AG20443 (cell line): ENCODE data around the gene FEN1.

ENCODE experiments used
- DNase-seq: peaks from one replicate; pipeline ENCODE4 v3.0.0; 2012; ENCODE audit warnings: low spot score, mixed read lengths

FEN1 gene, protein sequence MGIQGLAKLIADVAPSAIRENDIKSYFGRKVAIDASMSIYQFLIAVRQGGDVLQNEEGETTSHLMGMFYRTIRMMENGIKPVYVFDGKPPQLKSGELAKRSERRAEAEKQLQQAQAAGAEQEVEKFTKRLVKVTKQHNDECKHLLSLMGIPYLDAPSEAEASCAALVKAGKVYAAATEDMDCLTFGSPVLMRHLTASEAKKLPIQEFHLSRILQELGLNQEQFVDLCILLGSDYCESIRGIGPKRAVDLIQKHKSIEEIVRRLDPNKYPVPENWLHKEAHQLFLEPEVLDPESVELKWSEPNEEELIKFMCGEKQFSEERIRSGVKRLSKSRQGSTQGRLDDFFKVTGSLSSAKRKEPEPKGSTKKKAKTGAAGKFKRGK

DNA sequence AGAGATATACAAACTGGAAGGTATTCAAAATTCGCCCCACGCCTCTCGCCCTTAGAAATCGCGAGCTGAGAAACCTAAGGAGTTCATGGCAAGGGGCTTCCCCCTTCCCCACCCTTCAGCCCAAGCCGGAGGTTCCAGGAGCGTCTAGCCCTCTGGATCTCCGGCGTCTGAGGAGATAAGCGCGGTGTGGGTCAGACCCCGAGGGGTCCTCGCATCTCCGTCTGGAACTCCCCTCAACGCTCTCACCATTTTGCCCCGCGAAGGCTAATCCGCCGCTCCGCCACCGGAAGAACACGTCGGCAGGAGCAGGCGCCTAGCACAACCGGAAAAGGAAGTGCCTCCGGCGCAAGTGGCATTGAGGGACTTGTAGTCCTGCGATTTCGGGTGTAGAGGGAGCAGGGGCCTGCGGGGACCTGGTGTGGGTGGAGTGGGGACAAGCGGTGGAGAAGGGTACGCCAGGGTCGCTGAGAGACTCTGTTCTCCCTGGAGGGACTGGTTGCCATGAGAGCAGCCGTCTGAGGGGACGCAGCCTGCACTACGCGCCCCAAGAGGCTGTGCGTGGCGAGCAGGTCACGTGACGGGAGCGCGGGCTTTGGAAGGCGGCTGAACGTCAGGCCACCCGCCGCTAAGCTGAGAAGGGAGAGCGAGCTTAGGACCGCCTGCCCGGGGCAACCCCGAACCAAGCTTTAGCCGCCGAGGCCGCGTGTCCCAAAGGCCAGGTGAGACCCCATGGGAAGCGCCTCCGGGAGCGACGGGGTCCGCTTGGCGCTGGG, at the start of gene FEN1, which contains the start of gene TMEM258:
FEN1 (plus strand) TSS at position 602 of the 773 bp plus-strand sequence. CDS start 2,451 bp downstream, outside the sequence.
TMEM258 (minus strand) TSS at position 290 of the 773 bp plus-strand sequence; CDS start at position 249, 41 bp downstream.
- DNase-seq: peak; percentile 94

DNA sequence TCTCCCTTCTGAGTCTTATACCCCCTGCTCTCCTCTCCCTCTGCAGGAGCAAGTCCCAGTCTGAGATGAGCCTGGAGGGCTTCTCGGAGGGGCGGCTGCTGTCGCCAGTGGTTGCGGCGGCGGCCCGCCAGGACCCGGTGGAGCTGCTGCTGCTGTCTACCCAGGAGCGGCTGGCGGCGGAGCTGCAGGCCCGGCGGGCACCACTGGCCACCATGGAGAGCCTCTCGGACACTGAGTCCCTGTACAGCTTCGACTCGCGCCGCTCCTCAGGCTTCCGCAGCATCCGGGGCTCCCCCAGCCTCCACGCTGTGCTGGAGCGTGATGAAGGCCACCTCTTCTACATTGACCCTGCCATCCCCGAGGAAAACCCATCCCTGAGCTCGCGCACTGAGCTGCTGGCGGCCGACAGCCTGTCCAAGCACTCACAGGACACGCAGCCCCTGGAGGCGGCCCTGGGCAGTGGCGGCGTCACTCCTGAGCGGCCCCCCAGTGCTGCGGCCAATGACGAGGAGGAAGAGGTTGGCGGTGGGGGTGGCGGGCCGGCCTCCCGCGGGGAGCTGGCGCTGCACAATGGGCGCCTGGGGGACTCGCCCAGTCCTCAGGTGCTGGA, 49.1 kb upstream of the FEN1 start:
- no peak for DNase-seq

DNA sequence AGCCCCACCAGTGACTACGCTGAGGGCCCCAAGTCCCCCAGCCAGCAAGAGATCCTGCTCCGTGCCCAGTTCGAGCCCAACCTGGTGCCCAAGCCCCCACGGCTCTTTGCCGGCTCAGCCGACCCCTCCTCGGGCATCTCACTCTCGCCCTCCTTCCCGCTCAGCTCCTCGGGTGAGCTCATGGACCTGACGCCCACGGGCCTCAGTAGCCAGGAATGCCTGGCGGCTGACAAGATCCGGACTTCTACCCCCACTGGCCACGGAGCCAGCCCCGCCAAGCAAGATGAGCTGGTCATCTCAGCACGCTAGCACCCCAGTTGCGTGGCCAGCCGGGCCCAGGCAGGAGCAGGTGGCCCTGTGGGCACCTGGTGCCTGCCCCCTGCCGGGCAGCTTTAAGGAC, 48.5 kb upstream of the FEN1 start:
- DNase-seq: no peak

DNA sequence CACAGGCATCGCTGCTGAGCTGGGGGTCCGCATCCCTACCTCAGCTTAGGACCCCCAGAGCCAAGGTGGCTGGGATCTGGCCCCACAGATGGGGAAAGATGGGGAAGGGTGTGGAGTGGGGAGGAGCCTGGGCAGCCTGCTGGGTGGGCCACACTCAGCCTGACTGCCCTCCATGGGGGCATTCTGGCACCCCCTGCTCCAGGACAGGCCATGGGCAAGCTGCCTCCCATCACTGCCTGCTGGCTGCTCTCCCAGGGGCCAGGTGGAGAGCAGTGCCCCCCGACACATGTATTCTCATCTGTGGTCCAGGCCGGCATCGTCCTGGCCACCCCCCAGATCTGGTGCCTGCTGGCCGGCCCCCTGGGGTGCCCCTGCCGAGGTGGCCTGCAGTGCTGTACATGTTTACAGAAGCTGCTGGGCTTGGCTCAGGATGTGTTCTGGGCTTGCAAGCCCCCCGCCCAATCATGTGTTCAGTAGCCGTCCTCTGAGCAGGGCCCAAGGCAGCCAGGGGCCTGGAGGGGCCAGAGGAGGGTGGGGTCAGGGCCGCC, 48.0 kb upstream of the FEN1 start:
- no peak for DNase-seq

DNA sequence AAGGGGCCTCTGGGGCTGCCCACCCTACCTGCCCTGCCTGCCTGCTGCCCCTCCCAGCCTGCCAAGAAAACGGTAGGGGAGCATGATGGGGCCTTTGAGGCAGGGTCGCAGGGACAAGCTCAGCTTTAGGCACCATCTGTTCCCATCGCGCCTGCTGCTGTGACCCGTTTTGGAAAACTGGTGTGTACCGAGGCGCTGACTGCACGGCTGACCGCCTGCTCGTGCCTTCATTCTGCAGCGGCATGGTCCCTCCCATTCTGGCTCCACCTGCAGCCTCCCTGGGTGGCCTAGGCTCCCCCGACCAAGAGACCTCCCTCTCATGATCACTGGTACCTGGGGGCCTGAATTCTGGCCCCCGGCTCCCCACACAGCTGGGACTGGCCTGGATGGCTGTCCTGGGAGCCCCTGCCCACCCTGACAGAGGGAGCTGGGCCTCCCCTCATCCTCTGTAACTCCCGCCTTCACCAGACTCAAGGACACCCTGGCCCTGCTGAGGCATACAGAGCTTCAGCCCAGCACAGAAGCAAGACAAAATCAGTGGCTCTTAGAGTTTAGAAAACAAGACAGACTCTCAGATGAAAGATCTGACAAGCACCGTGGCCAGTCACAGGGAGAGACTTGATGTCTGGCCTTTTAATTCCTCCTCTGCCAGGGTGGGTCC, 46.8 kb upstream of the FEN1 start:
- DNase-seq: no peak

DNA sequence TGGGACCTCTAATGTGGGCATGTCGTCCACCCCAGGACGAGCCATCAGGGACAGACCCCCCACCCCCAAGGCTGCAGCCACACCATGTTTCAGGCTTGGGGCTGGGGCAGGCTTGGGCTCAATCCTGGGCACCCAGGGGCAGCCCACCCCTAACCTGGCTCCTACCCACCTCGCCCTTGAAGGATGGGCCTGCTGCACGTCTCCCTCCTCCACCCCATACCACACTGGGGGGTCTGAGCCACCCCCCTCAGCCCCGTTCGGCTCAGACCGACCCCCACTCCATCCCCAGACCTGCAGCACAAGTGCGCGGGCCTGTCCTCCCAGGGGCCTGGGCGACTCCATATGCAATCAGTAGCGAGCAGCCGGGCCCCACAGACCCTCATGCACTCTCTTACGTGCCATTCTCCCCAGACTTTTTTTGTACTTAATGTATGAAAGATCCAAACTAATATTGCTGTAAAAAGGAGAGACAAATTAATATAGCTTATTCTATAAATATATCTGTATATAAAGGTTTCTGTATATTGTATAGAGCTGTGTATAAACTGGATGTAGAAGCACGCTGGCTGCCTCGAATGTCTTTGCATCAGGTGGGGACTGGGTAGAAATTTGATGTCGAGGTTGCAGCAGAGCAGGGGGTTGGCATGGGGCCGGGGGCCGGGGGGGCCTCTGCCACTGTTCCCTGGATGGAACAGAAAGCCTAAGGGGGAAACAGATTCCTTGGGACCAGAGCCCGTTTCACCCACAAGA, 46.1 kb upstream of the FEN1 start:
- no peak for DNase-seq

DNA sequence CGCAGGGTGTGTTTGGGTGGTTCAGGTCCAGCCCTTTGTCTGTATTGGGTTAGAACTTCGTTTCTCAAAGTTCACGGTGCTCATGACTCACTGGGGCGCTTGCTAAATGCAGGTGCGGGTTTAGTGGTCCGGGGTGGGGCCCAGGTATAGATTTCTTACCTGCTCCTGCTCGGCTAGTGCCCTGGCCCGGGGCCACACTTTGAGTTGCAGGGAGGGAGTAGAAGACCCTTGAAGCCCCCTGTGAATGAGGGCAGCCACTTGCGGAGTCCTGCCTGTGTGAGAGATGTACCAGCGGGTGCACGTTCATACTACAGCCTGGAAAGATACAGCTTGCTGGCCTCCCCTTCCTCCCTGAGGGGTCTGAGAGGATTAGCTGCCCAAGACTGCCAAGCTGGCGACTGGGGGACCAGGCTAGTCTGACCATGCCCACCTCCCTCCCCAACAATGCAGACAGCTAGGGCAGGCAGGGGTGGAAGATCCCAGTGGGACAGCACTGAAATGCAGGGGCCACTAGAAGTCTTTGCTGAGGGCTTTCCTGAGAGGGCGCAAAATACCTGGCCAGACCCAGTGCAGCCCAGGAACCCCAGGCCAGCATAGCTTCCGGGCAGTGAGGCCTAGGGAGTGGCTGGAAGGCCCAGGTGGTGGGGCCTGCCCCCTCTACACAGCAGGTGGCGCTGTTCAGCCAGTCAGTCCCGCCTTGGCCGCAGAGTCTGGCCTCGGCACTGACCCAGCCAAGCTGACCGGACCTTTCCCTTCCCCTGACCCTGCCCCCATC, 45.3 kb upstream of the FEN1 start:
- peak; percentile 92 for DNase-seq

DNA sequence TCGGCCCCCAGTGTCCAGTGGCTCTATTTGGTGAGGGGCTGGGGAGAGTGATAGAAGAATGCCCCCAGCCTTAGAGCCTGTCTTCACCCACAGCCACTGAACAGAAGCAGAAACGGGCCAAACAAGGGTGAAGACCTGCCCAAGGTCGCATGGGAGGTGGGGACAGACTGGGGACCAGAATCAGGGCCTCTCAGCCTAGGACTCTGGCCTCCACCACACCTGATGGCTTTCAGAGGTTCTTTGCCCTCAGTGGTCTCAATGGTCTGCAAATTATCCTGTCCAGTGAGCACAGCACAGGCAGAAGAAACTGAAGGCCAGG, 44.8 kb upstream of the FEN1 start:
- no peak for DNase-seq

DNA sequence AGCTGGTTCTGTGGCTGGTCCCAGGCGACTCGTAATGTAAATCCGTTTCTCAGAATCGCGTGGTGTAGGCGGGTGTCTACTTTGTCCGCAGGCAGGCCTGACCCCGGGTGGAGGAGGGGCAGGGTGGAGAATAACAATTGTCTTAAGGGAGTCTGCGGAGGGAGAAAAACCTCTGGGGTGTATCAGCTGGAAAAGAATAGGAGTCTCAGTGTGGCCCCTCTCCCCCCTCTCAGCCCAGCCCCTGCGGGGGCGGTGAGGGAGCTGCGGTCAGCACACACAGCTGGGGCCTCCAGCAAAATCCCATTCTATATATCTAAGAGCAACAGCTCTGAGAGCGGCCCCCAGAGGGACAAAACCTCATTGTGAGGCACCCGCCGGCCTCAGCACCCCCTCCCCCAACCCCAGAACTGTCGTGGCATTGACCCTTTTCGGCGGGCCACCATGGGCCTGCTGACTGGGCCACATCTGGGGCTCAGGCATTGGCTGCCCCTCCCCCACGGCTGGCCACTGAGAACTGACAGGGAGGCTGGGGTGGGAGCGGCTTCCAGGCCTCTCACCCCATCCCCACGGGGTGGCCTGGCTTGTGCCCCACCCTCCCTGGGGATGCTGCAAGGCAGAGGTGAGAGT, 43.0 kb upstream of the FEN1 start:
- no peak for DNase-seq

DNA sequence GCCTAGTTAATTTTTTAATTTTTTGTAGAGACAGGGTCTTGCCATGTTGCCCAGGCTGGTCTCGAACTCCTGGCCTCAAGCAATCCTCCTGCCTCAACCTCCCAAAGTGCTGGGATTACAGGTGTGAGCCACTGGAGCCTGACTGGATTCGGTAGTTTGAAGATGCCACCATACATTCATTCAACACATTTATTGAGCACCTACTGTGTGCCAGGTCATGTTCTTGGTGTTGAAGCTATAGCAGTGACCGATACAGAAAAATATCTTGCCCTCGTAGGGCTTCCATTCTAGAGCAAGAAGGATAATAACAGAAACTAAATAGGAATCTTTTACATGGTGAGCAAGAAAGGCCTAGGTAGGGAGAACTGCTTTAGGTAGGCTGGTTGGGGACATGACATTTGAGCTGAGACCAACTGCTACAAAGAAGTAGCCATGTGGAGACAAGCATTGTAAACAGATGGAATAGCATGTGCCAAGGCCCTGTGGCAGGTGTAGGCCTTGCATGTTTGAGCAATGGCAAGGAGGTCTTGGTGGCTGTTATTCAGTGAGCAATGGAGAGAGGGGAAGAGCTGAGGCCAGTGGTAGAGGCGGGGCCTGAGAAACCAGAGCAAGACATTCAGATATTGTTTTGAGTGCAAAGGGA, 42.0 kb upstream of the FEN1 start:
- no peak for DNase-seq

DNA sequence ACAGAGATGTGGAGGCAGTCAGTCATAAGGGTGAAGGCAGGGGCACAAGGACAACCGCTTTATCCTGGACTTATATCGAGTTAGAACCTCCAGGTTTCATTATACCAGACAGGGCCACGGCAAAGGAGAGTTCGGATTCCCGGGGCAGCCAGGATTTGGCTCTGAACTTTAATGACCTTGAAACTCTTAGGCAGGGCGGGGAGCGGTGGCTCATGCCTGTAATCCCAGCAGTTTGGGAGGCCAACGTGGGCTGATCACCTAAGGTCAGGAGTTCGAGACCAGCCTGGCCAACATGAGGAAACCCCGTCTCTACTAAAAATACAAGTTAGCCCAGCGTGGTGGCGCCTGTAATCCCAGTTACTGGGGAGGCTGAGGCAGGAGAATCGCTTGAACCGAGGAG, 41.3 kb upstream of the FEN1 start:
- no peak for DNase-seq

DNA sequence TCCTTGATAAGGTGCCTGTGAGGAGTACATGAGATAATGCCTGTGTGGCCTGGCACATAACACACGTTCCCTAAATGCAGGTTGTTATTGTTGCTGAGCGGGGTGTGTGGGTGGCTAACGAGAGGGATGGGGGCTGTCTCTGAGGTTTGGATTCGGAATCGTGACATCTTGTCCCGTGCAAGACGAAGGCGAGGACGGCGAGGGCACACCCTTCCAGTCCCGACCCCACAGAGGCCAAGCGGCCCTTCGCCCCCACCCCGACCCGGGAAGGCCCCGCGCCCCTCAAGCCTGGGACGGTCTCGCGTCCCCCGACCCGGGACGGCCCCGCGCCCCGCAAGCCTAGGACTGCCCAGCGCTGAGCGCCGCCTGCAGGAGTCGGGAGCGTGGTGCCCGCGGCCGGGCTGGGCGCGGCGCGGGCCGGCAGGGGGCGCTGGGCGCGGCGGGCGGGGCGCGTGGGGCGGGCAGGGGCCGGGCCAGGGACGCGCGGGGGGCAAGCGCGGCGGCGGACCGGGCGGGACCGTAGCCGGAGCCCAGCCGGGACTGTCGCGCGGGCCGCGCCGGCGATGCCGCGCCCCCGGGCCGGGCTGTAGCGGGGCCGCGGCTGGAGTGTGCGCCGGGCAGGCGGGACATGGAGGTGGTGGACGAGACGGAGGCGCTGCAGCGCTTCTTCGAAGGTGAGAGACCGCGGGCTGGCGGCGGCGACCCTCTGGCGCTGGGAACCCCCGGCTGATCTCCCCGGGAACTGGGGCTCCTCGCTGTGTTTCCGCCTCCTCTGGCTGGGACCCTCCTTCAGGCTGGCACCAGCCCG, 40.4 kb upstream of the FEN1 start, which contains the start of gene MYRF:
MYRF (plus strand) TSS at position 520 of the 808 bp plus-strand sequence; CDS start at position 629, 109 bp downstream.
- DNase-seq: peak; percentile 90

DNA sequence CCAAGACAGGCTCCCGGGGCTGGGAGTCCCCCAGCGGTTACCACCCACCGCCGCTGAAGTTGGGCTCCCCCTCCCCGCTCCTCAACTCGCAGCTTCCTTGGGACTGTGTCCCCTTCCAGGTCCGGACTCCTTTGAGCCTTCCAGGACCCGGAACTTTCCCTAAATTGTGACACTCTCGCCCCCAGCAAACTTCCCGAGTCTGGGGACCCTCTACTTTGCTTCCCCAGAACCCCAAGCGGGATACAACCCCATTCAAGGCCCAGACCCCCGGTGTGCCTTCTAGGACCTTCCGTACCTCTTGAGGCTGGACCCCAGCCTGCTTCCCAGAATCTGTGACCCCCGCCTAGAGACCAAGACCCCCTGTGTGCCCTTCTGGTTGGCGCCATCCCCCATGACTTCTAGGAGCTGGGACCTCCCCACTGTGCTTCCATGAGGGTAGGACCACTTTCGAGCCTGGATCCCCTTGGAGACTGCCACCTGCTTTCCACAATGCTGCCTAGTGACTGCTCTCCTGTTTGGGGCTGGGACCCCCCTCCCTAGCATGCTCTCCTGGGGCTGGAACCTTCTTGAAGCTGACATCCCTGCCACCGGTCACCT, 39.7 kb upstream of the FEN1 start:
- no peak for DNase-seq

DNA sequence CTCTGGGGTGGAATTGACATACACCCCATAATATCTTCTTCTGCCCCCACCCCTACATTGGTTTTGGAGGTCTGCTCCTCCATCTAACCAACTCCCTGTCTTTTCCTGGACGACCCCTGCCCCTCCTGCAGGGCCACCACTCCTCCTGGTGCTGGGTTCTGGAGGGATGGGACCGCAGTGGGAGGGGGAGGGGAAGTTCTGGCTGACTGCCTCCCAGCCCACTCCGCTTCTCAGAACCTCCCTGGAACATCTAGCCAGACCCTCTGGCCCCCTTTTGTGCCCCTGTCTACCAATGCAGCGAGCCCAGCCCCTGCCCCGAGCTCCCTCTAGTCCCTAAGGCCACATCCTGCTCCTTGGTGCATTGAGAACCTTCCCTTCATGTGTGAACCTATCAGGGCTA, 39.0 kb upstream of the FEN1 start:
- DNase-seq: no peak

DNA sequence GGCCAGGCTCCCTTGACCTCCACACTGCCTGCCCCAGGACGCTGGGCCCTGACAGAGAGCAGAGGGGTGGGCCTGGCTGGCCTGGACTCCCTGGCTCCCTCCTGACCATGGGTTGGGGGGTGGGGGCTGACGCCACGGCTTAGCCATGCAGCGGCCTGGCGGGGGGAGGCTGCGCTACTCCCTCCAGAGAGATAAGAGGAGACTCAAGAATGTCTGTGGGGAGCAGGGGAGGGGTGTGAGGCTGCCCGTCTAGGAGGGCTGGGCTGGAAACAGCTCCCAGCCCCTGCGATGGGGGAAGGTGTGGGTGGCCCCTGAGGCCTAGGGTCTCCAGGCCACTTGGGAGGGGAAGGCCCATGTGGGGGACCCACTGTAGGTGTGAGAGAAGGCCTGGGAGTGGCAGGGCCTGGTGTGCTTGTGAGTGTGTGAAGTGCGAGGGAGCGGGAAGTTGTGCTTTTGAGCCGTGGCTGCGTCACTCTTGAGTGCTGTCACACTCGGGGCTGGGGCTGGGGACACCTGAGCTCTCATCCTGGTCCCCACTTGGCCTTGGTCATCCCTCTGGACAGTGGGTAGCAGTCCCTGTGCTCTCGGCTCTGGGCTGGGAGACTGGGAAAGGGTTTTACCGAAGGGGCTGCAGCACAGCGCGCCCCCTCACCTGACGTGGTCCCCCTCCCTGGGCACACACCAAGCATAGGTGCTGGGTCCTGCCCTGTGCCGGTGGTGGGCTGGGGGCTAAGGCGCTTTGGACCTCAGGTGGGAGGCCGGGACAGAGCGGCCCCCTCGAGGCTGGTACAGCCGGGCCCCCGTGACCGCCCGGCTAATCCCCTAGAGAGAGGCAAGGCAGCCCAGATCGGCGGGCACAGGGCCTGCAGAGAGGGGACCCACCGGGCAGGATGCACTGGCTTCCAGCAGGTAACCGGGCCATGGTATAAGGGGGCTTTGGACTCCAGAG, 37.9 kb upstream of the FEN1 start:
- DNase-seq: no peak

DNA sequence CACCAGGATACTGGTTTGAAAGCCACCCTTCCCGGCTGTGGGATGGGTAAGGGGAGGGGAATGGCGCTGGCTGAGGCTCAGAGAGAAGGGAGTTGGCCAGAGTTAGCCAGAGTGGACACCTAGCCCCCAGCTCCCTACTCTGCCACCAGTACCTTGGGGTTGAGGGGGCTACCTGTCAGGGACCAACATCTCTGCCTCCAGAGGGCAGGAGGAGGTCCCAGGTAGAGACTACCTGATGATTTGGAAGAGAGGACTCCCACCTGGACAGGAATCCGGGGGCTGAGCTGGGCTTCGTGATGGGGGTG, 36.6 kb upstream of the FEN1 start:
- no peak for DNase-seq
